HCT116 (cell line): ENCODE results near the gene ZC3H7A. TPM values are rescaled to one million over a fixed set of nuclear protein-coding genes. Genes with fewer than 3 reads are reported as not detected.

Source experiments
- ATAC-seq: fragments of 200-7000 bp; cut with Tn5 transposase; 2 replicates; pipeline ENCODE4 v1.9.1; 2020; ENCODE audit warnings: mild to moderate bottlenecking, moderate library complexity
- BruUV-seq: library from RNA; stranded (reverse); fragments of 400-500 nt; replicated peaks from 2 replicates; lab custom pipeline; 2021; lab: Mats Ljungman, UMichigan
- CTCF ChIA-PET: fragments of 300-600 bp; sonication (Branson Sonifier 250); formaldehyde crosslinking; loops from one replicate; lab custom pipeline; 2021; ENCODE audit warnings: antibody characterized with exemption; lab: Charles Lee
- POLR2A ChIA-PET: fragments of 300-600, 350-600 bp; sonication (Branson Sonifier 250); formaldehyde crosslinking; loops from one replicate; lab custom pipeline; 2021; ENCODE audit warnings: antibody characterized with exemption; lab: Charles Lee
- RAD21 ChIA-PET, 2 experiments: fragments of 300-600 bp; sonication (Branson Sonifier 250); formaldehyde crosslinking; loops; one replicate each; lab custom pipeline; 2023; ENCODE audit warnings: low total read pairs in 2 of 2; ENCODE audit not compliant: uncharacterized antibody in 2 of 2, unreplicated experiment in 2 of 2, low non-redundant PET in 1 of 2; lab: Charles Lee
- DNase-seq: peaks from one replicate; pipeline ENCODE4 v3.0.0-alpha.2; 2010; ENCODE audit warnings: low read depth, low spot score
- H2AFZ ChIP-seq: fragments of 200-600 bp; shearing (Covaris generic), sonication (generic); 2 replicates; pipeline ENCODE4 v1.6.1; 2017; ENCODE audit warnings: low read depth, mixed run types, mixed read lengths, antibody characterized with exemption, low read length; ENCODE audit not compliant: poor library complexity, severe bottlenecking
- H3K27ac ChIP-seq: 2 replicates; pipeline ENCODE4 v1.5.1; 2012; ENCODE audit warnings: low read depth, low read length
- H3K27me3 ChIP-seq: fragments of 200-600 bp; sonication (generic); 2 replicates; pipeline ENCODE4 v1.6.1; 2016; ENCODE audit warnings: mixed run types, low read length, mixed read lengths; ENCODE audit not compliant: insufficient read depth
- H3K36me3 ChIP-seq, 2 experiments: fragments of 200-500 bp in 1 of 2; fragments of 200-600 bp in 1 of 2; sonication (Bioruptor generic) in 1 of 2; sonication (generic) in 1 of 2; 2 replicates each; pipeline versions ENCODE4 v1.5.1 to v1.6.1; 2014 to 2016; ENCODE audit warnings: low read length in 2 of 2, inconsistent platforms in 1 of 2, mixed read lengths in 1 of 2, mixed run types in 1 of 2; ENCODE audit not compliant: insufficient read depth in 2 of 2, control insufficient read depth in 1 of 2
- H3K4me1 ChIP-seq, 2 experiments: fragments of 200-600 bp in 1 of 2; sonication (generic) in 1 of 2; 2 replicates each; pipeline versions ENCODE4 v1.5.1 to v1.6.1; 2012 to 2017; ENCODE audit warnings: low read length in 2 of 2, inconsistent platforms in 1 of 2, mild to moderate bottlenecking in 1 of 2, mixed read lengths in 1 of 2, mixed run types in 1 of 2, moderate library complexity in 1 of 2; ENCODE audit not compliant: insufficient read depth in 2 of 2, control insufficient read depth in 1 of 2
- H3K4me2 ChIP-seq: fragments of 200-600 bp; sonication (generic); 2 replicates; pipeline ENCODE4 v1.6.1; 2017; ENCODE audit warnings: mixed run types, low read length, mixed read lengths
- H3K4me3 ChIP-seq, 2 experiments: fragments of 200-600 bp in 1 of 2; sonication (generic) in 1 of 2; replicated peaks in 1 of 2; 2 replicates each; pipeline ENCODE4 v1.5.1; 2011 to 2016; ENCODE audit warnings: low read length in 2 of 2, control low read depth in 1 of 2, low read depth in 1 of 2, mild to moderate bottlenecking in 1 of 2, mixed read lengths in 1 of 2, mixed run types in 1 of 2
- H3K79me2 ChIP-seq: fragments of 200-600 bp; sonication (generic); 2 replicates; pipeline ENCODE4 v1.6.1; 2017; ENCODE audit warnings: mild to moderate bottlenecking, mixed run types, low read length, moderate library complexity, mixed read lengths; ENCODE audit not compliant: insufficient read depth
- H3K9ac ChIP-seq: fragments of 200-600 bp; sonication (generic); 2 replicates; pipeline ENCODE4 v1.6.1; 2016; ENCODE audit warnings: low read length, mixed read lengths
- H3K9me2 ChIP-seq: fragments of 200-600 bp; sonication (generic), shearing (Covaris generic); 2 replicates; pipeline ENCODE4 v1.6.1; 2017; ENCODE audit warnings: mixed run types, mild to moderate bottlenecking, moderate library complexity; ENCODE audit not compliant: insufficient read depth
- H3K9me3 ChIP-seq, 2 experiments: fragments of 200-500 bp in 1 of 2; fragments of 200-600 bp in 1 of 2; sonication (Bioruptor generic) in 1 of 2; sonication (generic) in 1 of 2; 2 replicates each; pipeline ENCODE4 v1.6.1; 2014 to 2017; ENCODE audit warnings: low read length in 2 of 2, mixed read lengths in 2 of 2, inconsistent platforms in 1 of 2, low read depth in 1 of 2, mild to moderate bottlenecking in 1 of 2, mixed run types in 1 of 2, moderate library complexity in 1 of 2; ENCODE audit not compliant: control insufficient read depth in 1 of 2, insufficient read depth in 1 of 2
- H4K20me1 ChIP-seq: fragments of 200-600 bp; sonication (generic), shearing (Covaris generic); 2 replicates; pipeline ENCODE4 v1.6.1; 2017; ENCODE audit warnings: mixed run types, mild to moderate bottlenecking, moderate library complexity; ENCODE audit not compliant: insufficient read depth
- ELF1 ChIP-seq: IDR thresholded peaks from 2 replicates; pipeline ENCODE4 v1.6.1; 2012; ENCODE audit warnings: low read depth, borderline replicate concordance
- EZH2 ChIP-seq: fragments of 200-600 bp; sonication (generic); IDR thresholded peaks from 2 replicates; pipeline ENCODE4 v1.6.1; 2017; ENCODE audit warnings: antibody characterized with exemption, mixed run types
- JUND ChIP-seq: IDR thresholded peaks from 2 replicates; pipeline ENCODE4 v1.6.1; 2012
- POLR2A ChIP-seq: IDR thresholded peaks from 2 replicates; pipeline ENCODE4 v1.7.0; 2011; ENCODE audit warnings: borderline replicate concordance; ENCODE audit not compliant: insufficient read depth, insufficient read length; ENCODE audit errors: extremely low read depth
- SRF ChIP-seq: IDR thresholded peaks from 2 replicates; pipeline ENCODE4 v1.6.1; 2012; ENCODE audit warnings: low read depth
- ZBTB33 ChIP-seq: IDR thresholded peaks from 2 replicates; pipeline ENCODE4 v1.6.1; 2011; ENCODE audit warnings: mild to moderate bottlenecking, low read length, moderate library complexity; ENCODE audit not compliant: insufficient replicate concordance; ENCODE audit errors: extremely low read depth
- intact Hi-C: fragments of 100-400 bp; cut with micrococcal nuclease; formaldehyde crosslinking; loops from 2 replicates; pipeline ENCODE4 v1.10.0; 2022
- total RNA-seq: library from RNA; stranded (reverse); gene quantifications from one replicate; pipeline ENCODE4 v1.2.1, GENCODE V29; 2021; ENCODE audit not compliant: unreplicated experiment

ZC3H7A gene
- total RNA-seq, 1 experiment from 2014 or later, result 33.4 TPM

DNA sequence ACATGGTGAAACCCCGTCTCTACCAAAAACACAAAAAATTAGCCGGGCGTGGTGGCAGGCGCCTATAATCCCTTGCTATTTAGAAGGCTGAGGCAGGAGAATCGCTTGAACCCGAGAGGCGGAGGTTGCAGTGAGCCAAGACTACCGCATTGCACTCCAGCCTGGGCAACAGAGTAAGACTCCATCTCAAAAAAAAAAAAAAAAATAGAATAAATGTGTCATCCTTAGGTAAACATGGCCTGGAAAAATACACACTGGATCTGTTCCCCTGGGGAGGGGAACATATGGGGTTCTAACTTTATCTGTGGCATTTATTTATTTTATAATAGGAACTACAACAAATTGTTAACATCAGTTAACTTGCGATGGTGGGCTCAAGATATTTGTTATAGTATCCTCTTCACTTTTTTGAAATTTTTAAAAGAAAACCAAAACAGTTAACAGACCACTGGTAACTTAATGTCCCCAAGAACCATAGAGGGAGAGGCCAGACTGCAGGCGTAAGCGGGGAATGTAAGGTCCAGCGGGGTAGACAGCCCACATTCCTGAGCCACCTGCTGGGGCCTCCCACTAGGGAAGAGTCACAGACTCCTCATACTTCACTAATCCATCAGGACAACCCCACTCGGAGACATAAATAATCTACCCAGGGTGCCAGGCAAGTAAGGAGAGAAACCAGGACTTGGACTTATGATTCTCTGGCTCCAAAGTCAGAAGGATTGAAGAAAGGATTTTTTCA, 41.9 kb downstream of the ZC3H7A start:
- POLR2A ChIA-PET, result no interaction called here
- CTCF ChIA-PET, result no interaction called here
- RAD21 ChIA-PET, result no interaction called here

More for the DNA sequence above, 41.9 kb downstream of the ZC3H7A start:
- peaks cover 0 to 4% of the 10 kb centered on the region in 2 experiments; a peak in 1 of 4 replicates for H3K4me1 ChIP-seq
- H3K27ac ChIP-seq, result no peak overlapping the region
- BruUV-seq, result no TSS peak
- H3K4me3 ChIP-seq, result no peak overlapping the region
- intact Hi-C loops, result no loop called here
- H3K27me3 ChIP-seq, result no peaks in the 10 kb centered on the region
- no peak for DNase-seq
- no peak overlapping the region for H3K4me2 ChIP-seq
- no peaks in the 10 kb centered on the region for H3K9me2 ChIP-seq
- H3K9ac ChIP-seq, result no peak overlapping the region
- H4K20me1 ChIP-seq, result no peaks in the 10 kb centered on the region
- ATAC-seq, result no peak
- H3K9me3 ChIP-seq, result no peaks in the 10 kb centered on the region
- H3K36me3 ChIP-seq, result peaks cover 29 to 32% of the 10 kb centered on the region in 2 experiments; a peak in 3 of 4 replicates
- H2AFZ ChIP-seq, result no peak overlapping the region
- no peak for TF ChIP-seq POLR2A
- TF ChIP-seq EZH2, result no peak
- TF ChIP-seq SRF, result no peak
- TF ChIP-seq ZBTB33, result no peak
- TF ChIP-seq ELF1, result no peak
- no peak for TF ChIP-seq JUND
- TF ChIP-seq, all 23 proteins: peak for 0
- no peaks in the 10 kb centered on the region for H3K79me2 ChIP-seq
